Heart right ventricle (tissue), 16 donors: ENCODE results near the gene SNRNP48. TPM values are rescaled to one million over a fixed set of nuclear protein-coding genes. Genes with fewer than 3 reads are reported as not detected.

Experiments used
- ATAC-seq, 8 donors: fragments of 200-7000 bp; cut with Tn5 transposase; one replicate each; pipeline ENCODE4 v1.9.1; 2020; ENCODE audit warnings: mild to moderate bottlenecking in 8 of 8, moderate library complexity in 8 of 8, moderate number of reproducible peaks in 1 of 8
- DNase-seq, 2 donors: peaks; one replicate each; pipeline ENCODE4 v3.0.0-alpha.2; 2020
- H3K27ac ChIP-seq, 10 donors: fragments of 200-600 bp; sonication (generic) in 2 of 10; one replicate each; pipeline versions ENCODE4 v1.5.0 to v1.8.0; 2020 to 2022; ENCODE audit warnings: mild to moderate bottlenecking in 3 of 10
- H3K27me3 ChIP-seq, 7 donors: fragments of 200-600 bp; one replicate each; pipeline ENCODE4 v1.8.0; 2021 to 2022; ENCODE audit warnings: mild to moderate bottlenecking in 2 of 7
- H3K36me3 ChIP-seq, 9 donors: fragments of 200-600 bp; sonication (generic) in 1 of 9; one replicate each; pipeline versions ENCODE4 v1.5.0 to v1.8.0; 2020 to 2022; ENCODE audit warnings: mild to moderate bottlenecking in 2 of 9
- H3K4me1 ChIP-seq, 9 donors: fragments of 200-600 bp; sonication (generic) in 1 of 9; one replicate each; pipeline versions ENCODE4 v1.5.0 to v1.8.0; 2020 to 2022; ENCODE audit warnings: mild to moderate bottlenecking in 4 of 9
- H3K4me3 ChIP-seq, 10 donors: fragments of 200-600 bp; sonication (generic) in 2 of 10; one replicate each; pipeline versions ENCODE4 v1.5.0 to v1.8.0; 2020 to 2022; ENCODE audit warnings: mild to moderate bottlenecking in 7 of 10, moderate library complexity in 2 of 10
- H3K9me3 ChIP-seq, 11 donors: fragments of 200-600 bp in 10 of 11; sonication (generic) in 2 of 11; one replicate each; pipeline versions ENCODE4 v1.5.0 to v1.8.0; 2013 to 2022; ENCODE audit warnings: mild to moderate bottlenecking in 2 of 11, control low read depth in 1 of 11, moderate library complexity in 1 of 11
- CTCF ChIP-seq, 9 donors: fragments of 200-600 bp; sonication (generic) in 2 of 9; IDR thresholded peaks; one replicate each; pipeline versions ENCODE4 v1.5.0 to v1.8.0; 2021 to 2022; ENCODE audit warnings: antibody characterized with exemption in 9 of 9, mild to moderate bottlenecking in 5 of 9, moderate library complexity in 1 of 9
- WGBS, 2 donors: extraction: QIAGEN DNeasy Blood & Tissue Kit; methylation state at CpG; one replicate each; pipeline ENCODE4 v1.1.7; 2013; ENCODE audit warnings: inconsistent platforms in 1 of 2; 5-methylcytosine and 5-hydroxymethylcytosine counted together
- intact Hi-C, 10 donors: fragments of 100-400 bp; cut with DNase I; formaldehyde crosslinking; loops; one replicate each; pipeline versions ENCODE4 v1.11.1 to v1.14.2; 2022
- polyA plus RNA-seq, 2 donors: library from polyadenylated mRNA; stranded (reverse); fragments of 200-250 nt; gene quantifications; one replicate each; pipeline ENCODE4 v1.2.3, GENCODE V29; 2013
- total RNA-seq, 10 donors: library from RNA; stranded (reverse); fragmentation: NEBNext Ultra II Directional in 3 of 10; extraction: Animal tissue kit (Norgen Biotek cat#: 25700) in 3 of 10; gene quantifications; one replicate each; pipeline versions ENCODE4 v1.2.1 to v1.2.4, GENCODE V29; 2021 to 2023
- donor health status: Arrhythmogenic right ventricular cardiomyopathy.
- donor health status: ischemic (EF 13 %, LVEDD 7.1; RV severe dilation, severe dysfunction).
- donor health status: healthy with polysubstance abuse.
- donor health status: DM: no; HTN: yes; CAD: no.
- donor health status: DM: no; HTN: no; CAD: no.
- donor health status: ischemic (EF 25% LVEDD 6.9; RV normal size, moderate dysfunction).
- donor health status: ischemic (EF 25% LVEDD 5.7; RV mildly dilated, moderate dysfunction).
- donor health status: healthy.
- donor health status: DM: yes; HTN: yes; CAD: no.
- donor health status: Ischemic cardiomyopathy.
- donor health status: ischemic (EF 35%, LVEDD 5.7; RV mildly dilated, moderate dysfunction).
- donor health status: nonischemic (EF 11% LVEDD 7.7; RV severe dilation, severe dysfunction).
- donor health status: DM: yes; HTN: yes; CAD: no.
- donor health status: PGD.
- donor health status: ischemic (EF 29% LVEDD 5.4; RV normal size, mild dysfunction).
- donor health status: nonischemic (EF 23%, LVEDD 6.1; RV moderate dilation, normal function).

The SNRNP48 gene
- total and polyA plus RNA-seq, 12 donors, result 9.1 to 21.1 (median 13.1) TPM

GRCh38 chr6:7630792-7631191 is 40.8 kb downstream of the SNRNP48 start:
- Histone ChIP-seq H3K36me3 (no peaks in the 10 kb centered on the region), H3K27me3 (peaks cover 0 to 8% (median 0%) of the 10 kb centered on the region in 7 donors), H3K9me3 (no peaks in the 10 kb centered on the region), H3K4me3 (no peak overlapping the region), H3K27ac (no peak overlapping the region), H3K4me1 (no peaks in the 10 kb centered on the region)
- 74 to 75% methylated on average over 5 of the region's 5 CpGs for WGBS, 2 donors
- intact Hi-C loops, result no loop called here
- no peak for DNase-seq
- no peak for ATAC-seq
- no peak for TF ChIP-seq CTCF (IDR thresholded peaks at IDR 0.05)

DNA sequence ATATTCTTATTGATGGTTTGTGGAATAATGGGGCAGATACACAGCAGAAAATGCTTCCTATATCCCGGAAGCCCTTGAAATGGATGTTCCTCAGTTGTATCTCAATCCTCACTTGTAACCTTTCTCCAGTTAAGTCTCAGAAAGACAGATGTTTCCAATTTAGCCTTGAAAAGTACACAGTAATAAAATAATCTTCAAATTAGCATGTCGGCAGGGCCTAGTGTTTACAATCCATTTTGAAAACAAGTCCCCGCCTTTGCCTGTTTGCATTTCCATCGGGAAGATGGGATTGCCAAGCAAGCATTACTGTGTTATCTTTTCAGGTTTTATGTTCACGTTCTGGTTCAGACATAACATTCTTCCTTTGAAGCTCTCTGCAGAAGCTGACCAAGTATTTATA is 41.5 kb downstream of the SNRNP48 start:
- intact Hi-C loops, result no loop called here
- Histone ChIP-seq H3K4me3 (no peak overlapping the region), H3K27ac (no peak overlapping the region), H3K9me3 (no peaks in the 10 kb centered on the region), H3K36me3 (no peaks in the 10 kb centered on the region), H3K27me3 (peaks cover 0 to 10% (median 0%) of the 10 kb centered on the region in 7 donors), H3K4me1 (no peaks in the 10 kb centered on the region)
- DNase-seq (no peak), ATAC-seq (no peak)
- no peak for TF ChIP-seq CTCF (IDR thresholded peaks at IDR 0.05)
- 76 to 82% methylated on average over 5 of the region's 5 CpGs for WGBS, 2 donors

GRCh38 chr6:7632501-7633290 is 42.7 kb downstream of the SNRNP48 start:
- Histone ChIP-seq H3K4me1 (no peaks in the 10 kb centered on the region), H3K9me3 (no peaks in the 10 kb centered on the region), H3K36me3 (no peaks in the 10 kb centered on the region), H3K27ac (no peak overlapping the region), H3K27me3 (peaks cover 0 to 14% (median 0%) of the 10 kb centered on the region in 7 donors), H3K4me3 (no peak overlapping the region)
- no peak for ATAC-seq
- 83 to 88% methylated on average over 9 of the region's 9 CpGs for WGBS, 2 donors
- no peak for TF ChIP-seq CTCF (IDR thresholded peaks at IDR 0.05)
- intact Hi-C loops, result no loop called here
- no peak for DNase-seq

DNA sequence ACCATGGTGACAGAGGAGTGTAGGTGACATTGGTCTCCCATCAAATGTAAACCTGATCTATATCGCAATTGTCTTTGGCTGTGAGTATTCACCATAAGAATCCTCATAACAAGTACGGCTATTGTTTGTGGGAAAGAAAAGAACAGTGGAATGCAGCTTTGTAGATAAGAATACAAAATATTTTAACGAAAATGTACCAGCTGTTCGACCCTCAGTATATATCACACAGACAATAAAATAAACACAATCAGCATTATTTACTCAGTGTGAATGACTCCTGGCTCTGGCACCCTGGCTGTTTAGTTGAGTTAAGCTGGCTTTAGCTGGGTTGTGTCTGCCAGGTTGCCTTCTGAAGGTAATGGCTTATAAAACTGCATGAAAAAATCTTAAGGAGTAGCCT is 43.4 kb downstream of the SNRNP48 start:
- 57 to 63% methylated on average over 4 of the region's 4 CpGs for WGBS, 2 donors
- H3K27me3 ChIP-seq, result peaks cover 0 to 14% (median 0%) of the 10 kb centered on the region in 7 donors
- H3K9me3 ChIP-seq, result no peaks in the 10 kb centered on the region
- ATAC-seq (no peak), DNase-seq (no peak)
- H3K4me3 ChIP-seq, result no peak overlapping the region
- no peaks in the 10 kb centered on the region for H3K4me1 ChIP-seq
- H3K27ac ChIP-seq, result no peak overlapping the region
- TF ChIP-seq CTCF (IDR thresholded peaks at IDR 0.05), result no peak
- no peaks in the 10 kb centered on the region for H3K36me3 ChIP-seq
- intact Hi-C loops, result no loop called here
